ENCODE measurements around the gene USP34. TPM values are rescaled to one million over a fixed set of nuclear protein-coding genes. Genes with fewer than 3 reads are reported as not detected.

The USP34 gene
- total and polyA plus RNA-seq, 2 experiments from 2014 or later: 36.8 to 125 TPM

DNA sequence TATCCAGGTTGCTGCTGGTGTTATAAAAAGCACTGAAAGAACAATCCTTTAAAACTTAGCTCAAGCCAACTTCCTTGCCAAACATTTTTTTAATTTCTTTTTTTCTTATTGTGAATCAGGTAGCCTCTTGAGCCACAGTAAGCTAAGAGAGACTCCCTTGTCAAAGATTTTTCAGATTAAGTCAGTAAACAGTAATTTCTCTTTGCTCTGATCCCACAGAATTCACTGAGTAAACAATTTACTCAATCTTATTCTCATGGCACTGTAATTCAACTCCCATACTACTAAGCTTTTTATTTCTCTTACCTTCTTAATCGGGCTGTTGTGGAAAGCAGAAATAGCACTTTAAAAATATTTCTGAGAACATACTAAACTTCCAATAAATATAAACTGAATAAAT lies 226.2 kb downstream of the USP34 start:
- Histone ChIP-seq H3K27me3 (no peaks in the 10 kb centered on the region), H3K36me3 (replicated peaks; ENCODE audit: insufficient read depth, low read depth) (no peaks in the 10 kb centered on the region), H2AFZ (no peak overlapping the region), H3K79me2 (no peaks in the 10 kb centered on the region), H3K4me1 (ENCODE audit: insufficient read depth) (no peaks in the 10 kb centered on the region), H3K9me3 (ENCODE audit: low read depth) (no peaks in the 10 kb centered on the region), H3K9me2 (replicated peaks; ENCODE audit: insufficient read depth) (no peaks in the 10 kb centered on the region), H3K4me2 (no peak overlapping the region), H4K20me1 (ENCODE audit: insufficient read depth, poor library complexity, severe bottlenecking) (no peaks in the 10 kb centered on the region), H3K27ac (no peak overlapping the region), H3K4me3 (no peak overlapping the region)
- WGBS (ENCODE audit: low lambda C conversion rate, missing lambda C conversion rate): 81% methylated on average over 1 of the region's 1 CpG
- no peak for DNase-seq (ENCODE audit: low spot score)
- TF ChIP-seq EZH2phosphoT487 (IDR thresholded peaks at IDR 0.05; ENCODE audit: low read depth, severe bottlenecking, unreplicated experiment) (no peak), EZH2 (IDR thresholded peaks at IDR 0.05; ENCODE audit: borderline replicate concordance) (no peak)
- TF ChIP-seq, protein P1, sequence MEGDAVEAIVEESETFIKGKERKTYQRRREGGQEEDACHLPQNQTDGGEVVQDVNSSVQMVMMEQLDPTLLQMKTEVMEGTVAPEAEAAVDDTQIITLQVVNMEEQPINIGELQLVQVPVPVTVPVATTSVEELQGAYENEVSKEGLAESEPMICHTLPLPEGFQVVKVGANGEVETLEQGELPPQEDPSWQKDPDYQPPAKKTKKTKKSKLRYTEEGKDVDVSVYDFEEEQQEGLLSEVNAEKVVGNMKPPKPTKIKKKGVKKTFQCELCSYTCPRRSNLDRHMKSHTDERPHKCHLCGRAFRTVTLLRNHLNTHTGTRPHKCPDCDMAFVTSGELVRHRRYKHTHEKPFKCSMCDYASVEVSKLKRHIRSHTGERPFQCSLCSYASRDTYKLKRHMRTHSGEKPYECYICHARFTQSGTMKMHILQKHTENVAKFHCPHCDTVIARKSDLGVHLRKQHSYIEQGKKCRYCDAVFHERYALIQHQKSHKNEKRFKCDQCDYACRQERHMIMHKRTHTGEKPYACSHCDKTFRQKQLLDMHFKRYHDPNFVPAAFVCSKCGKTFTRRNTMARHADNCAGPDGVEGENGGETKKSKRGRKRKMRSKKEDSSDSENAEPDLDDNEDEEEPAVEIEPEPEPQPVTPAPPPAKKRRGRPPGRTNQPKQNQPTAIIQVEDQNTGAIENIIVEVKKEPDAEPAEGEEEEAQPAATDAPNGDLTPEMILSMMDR (IDR thresholded peaks at IDR 0.05; ENCODE audit: poor library complexity): no peak

DNA sequence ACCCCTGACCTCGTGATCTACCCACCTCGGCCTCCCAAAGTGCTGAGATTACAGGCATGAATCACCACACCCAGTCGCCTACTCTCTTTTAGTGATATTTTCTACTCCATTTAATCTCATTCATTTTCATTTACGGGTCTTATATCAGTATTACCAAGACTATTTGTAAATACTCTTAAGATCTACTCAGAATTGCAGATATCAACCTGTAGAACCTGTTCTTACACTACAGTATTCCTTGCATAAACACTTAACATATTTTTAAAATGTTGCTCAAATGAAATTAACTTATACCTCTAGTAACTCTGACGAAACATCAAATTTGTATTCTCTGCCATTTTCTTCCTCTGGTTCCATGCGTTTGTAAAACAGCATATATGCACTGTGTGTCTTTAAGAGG lies 229.6 kb downstream of the USP34 start:
- 96% methylated on average over 6 of the region's 6 CpGs for WGBS (ENCODE audit: low lambda C conversion rate, missing lambda C conversion rate)
- no peaks in the 10 kb centered on the region for H3K36me3 ChIP-seq (replicated peaks; ENCODE audit: insufficient read depth, low read depth)

DNA sequence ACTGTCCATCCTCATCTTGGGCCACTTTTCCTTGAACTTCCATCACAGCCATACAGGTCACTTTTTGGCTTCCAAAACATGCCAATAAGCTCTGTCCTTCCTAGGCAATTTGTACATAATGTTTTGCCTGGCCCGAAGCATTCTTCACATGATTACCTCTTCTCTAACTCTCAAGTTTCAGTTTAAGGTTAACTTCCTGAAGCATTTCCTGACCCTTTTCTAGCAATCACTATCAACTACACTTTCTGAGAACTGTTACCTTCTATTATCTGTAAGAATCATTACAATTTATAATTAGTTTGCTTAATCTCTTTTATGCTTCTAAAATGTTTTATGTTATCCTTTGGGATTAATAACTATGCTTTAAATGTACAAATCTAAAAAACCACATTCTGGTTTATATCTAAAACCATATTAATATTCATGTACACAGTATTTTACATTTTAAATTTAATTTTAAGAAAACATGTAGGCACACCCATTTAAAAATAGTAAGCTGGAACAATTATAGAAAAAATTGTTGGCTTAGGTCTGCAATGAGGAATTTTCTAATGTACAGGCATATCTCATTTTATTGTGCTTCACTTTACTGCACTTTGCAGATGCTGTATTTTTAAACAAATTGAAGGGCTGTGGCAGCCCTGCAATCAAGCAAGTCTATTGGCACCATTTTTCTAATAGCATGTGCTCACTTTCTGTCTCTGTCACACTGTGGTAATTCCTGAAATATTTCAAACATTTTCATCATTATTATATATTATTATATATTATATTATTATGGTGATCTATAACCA lies 232.5 kb downstream of the USP34 start:
- TF ChIP-seq EZH2phosphoT487 (IDR thresholded peaks at IDR 0.05; ENCODE audit: low read depth, severe bottlenecking, unreplicated experiment) (no peak), EZH2 (IDR thresholded peaks at IDR 0.05; ENCODE audit: borderline replicate concordance) (no peak)
- TF ChIP-seq, protein P1 (IDR thresholded peaks at IDR 0.05; ENCODE audit: poor library complexity): no peak
- Histone ChIP-seq H3K9me3 (ENCODE audit: low read depth) (no peaks in the 10 kb centered on the region), H4K20me1 (ENCODE audit: insufficient read depth, poor library complexity, severe bottlenecking) (no peaks in the 10 kb centered on the region), H3K27ac (no peak overlapping the region), H2AFZ (no peak overlapping the region), H3K27me3 (no peaks in the 10 kb centered on the region), H3K4me1 (ENCODE audit: insufficient read depth) (no peaks in the 10 kb centered on the region), H3K9me2 (replicated peaks; ENCODE audit: insufficient read depth) (no peaks in the 10 kb centered on the region), H3K4me2 (no peak overlapping the region), H3K4me3 (no peak overlapping the region), H3K79me2 (no peaks in the 10 kb centered on the region), H3K36me3 (replicated peaks; ENCODE audit: insufficient read depth, low read depth) (no peaks in the 10 kb centered on the region)
- DNase-seq (ENCODE audit: low spot score): no peak
- WGBS (ENCODE audit: low lambda C conversion rate, missing lambda C conversion rate): 93% methylated on average over 1 of the region's 1 CpG

More for the DNA sequence above, 229.6 kb downstream of the USP34 start:
- Histone ChIP-seq H3K4me3 (no peak overlapping the region), H3K27ac (no peak overlapping the region), H3K4me1 (ENCODE audit: insufficient read depth) (no peaks in the 10 kb centered on the region), H4K20me1 (ENCODE audit: insufficient read depth, poor library complexity, severe bottlenecking) (no peaks in the 10 kb centered on the region), H3K27me3 (no peaks in the 10 kb centered on the region), H3K4me2 (no peak overlapping the region), H3K9me3 (ENCODE audit: low read depth) (no peaks in the 10 kb centered on the region), H3K79me2 (no peaks in the 10 kb centered on the region), H3K9me2 (replicated peaks; ENCODE audit: insufficient read depth) (no peaks in the 10 kb centered on the region), H2AFZ (no peak overlapping the region)
- no peak for TF ChIP-seq EZH2phosphoT487 (IDR thresholded peaks at IDR 0.05; ENCODE audit: low read depth, severe bottlenecking, unreplicated experiment)
- TF ChIP-seq, protein P1 (IDR thresholded peaks at IDR 0.05; ENCODE audit: poor library complexity): no peak
- no peak for TF ChIP-seq EZH2 (IDR thresholded peaks at IDR 0.05; ENCODE audit: borderline replicate concordance)
- DNase-seq (ENCODE audit: low spot score): no peak

Data from hepatocyte (in vitro differentiated cells).